HTR-8/SVneo (cell line): ENCODE data around the gene MRPS22.

Experiments used
- DNase-seq: peaks from one replicate; pipeline ENCODE4 v3.0.0; 2011; ENCODE audit warnings: low spot score, mixed read lengths; ENCODE audit not compliant: insufficient read length
- FAIRE-seq: peaks from 2 replicates; lab custom pipeline; 2011; peaks lifted over from hg19 to GRCh38; lab: Jason Lieb, UNC

The MRPS22 gene

GRCh38 chr3:139310474-139310933 is 33.3 kb upstream of the MRPS22 start:
- DNase-seq, result peak; percentile 60
- FAIRE-seq, result no peak

- DNase-seq, result no peak
- FAIRE-seq, result no peak
These were observed 32.3 kb upstream of the MRPS22 start for GRCh38 chr3:139311557-139311956.

- no peak for FAIRE-seq
- no peak for DNase-seq
These were observed 31.4 kb upstream of the MRPS22 start for GRCh38 chr3:139312416-139312815.

DNA sequence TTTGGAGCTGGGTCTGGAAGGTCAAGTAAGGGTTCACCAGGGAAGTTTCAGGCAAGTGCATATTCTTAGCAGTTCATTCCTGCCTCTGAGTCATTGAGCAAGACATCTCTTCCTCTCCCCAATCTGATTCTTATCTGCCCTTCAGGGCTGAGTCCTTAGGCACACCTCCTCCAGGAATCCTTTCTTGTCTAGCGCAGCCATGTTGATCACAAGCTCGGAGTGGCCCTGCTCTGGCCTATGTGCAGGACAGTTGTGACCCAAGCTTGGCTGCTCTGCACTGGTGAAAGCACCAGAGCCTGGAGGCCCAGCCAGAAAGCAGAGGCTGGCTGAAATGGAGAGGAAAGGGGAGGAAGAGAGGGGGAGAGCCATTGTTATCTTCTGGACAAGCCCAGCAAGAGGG is 30.9 kb upstream of the MRPS22 start:
- FAIRE-seq, result no peak
- peak; percentile 64 for DNase-seq

- no peak for FAIRE-seq
- no peak for DNase-seq
These were observed 29.9 kb upstream of the MRPS22 start for GRCh38 chr3:139313921-139314320.

GRCh38 chr3:139317215-139317614 is 26.6 kb upstream of the MRPS22 start:
- FAIRE-seq, result no peak
- DNase-seq, result no peak

GRCh38 chr3:139317660-139318430 is 26.0 kb upstream of the MRPS22 start:
- DNase-seq (no peak), FAIRE-seq (no peak)

- DNase-seq, result peak; percentile 32
- FAIRE-seq, result no peak
These were observed 25.4 kb upstream of the MRPS22 start for GRCh38 chr3:139318431-139318816.

DNA sequence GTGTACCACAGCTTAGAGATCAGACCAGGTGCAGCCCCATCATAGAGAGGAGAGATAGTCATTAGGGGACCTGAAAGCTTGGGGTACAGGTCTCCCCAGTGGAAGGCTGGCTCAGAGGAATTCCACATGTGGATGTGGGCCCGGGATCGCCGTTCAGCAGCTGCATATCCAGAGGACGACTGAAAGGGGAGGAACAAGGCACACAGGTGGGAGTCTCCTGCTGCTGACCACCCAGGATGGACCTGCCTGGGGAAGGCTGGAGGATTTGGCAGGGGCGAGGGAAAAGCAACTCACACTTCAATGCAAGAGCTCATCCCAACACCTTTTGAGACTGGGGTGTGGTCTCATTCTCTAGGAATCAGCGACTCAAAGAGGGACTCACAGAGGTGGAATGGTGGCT is 25.0 kb upstream of the MRPS22 start:
- FAIRE-seq, result no peak
- no peak for DNase-seq

GRCh38 chr3:139319428-139320402 is 24.1 kb upstream of the MRPS22 start:
- FAIRE-seq, result no peak

DNA sequence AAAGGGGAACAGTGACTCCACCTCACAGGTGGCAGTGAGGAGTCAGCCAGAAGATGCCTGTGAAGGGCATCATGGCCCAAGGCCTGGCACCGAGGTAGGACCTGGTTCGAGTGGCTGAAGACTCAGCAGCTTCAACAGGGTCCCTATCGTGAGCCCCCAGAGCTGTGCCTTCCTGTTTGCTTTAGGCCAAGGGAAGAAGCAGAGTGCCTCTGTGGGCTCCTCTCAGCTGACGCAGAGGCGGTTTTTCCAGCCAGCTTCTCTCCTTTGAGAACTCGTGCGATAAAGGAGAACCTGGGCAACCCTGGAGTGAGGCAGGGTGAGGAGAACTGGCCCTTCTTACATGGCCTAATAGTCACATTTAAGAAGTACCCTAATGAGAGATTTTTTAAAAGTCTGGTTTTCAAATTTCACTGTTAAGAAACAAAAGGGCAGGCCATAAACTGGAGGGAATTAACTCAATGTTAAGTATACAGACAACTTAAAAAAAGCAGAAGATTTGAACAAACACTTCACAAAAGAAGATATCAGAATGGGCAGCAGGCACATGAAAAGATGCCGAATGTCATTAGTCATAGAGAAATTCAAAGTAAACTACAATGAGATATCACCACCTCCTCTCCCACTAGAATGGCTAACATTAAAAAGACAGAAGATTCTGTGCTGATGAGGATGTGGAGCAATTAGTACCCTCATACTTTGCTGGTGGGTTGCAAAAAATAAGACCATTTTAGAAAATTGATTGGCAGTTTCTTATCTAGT is 23.1 kb upstream of the MRPS22 start:
- FAIRE-seq (no peak), DNase-seq (no peak)

More at GRCh38 chr3:139319428-139320402, 24.1 kb upstream of the MRPS22 start:
- no peak for DNase-seq

- FAIRE-seq (no peak), DNase-seq (no peak)
These were observed 21.5 kb upstream of the MRPS22 start for GRCh38 chr3:139322346-139322745.

- FAIRE-seq (no peak), DNase-seq (no peak)
These were observed 20.7 kb upstream of the MRPS22 start for GRCh38 chr3:139323146-139323545.

DNA sequence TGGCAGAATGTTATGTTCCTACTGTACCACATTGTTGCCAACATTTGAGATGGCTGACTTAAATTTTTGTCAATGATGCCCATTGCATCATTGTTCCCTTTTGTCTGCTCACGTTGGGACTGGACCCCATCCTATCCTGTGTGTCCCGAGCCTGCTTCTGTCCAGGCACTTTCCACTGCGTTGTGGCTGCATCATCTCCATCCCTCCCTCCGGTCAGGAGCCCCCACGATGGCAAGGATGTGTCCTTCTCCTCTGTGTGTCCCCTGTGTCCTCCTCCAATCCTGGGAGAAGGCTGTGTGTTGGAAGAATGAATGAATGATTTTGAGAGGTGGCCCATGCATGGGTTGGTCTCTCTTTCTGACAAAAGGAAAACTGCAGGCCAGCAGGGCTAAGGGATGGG is 19.4 kb upstream of the MRPS22 start:
- DNase-seq (no peak), FAIRE-seq (no peak)

GRCh38 chr3:139325551-139325950 is 18.3 kb upstream of the MRPS22 start:
- DNase-seq, result no peak
- FAIRE-seq, result no peak

GRCh38 chr3:139326131-139326530 is 17.7 kb upstream of the MRPS22 start:
- DNase-seq, result no peak
- FAIRE-seq, result no peak

- DNase-seq (no peak), FAIRE-seq (no peak)
These were observed 17.1 kb upstream of the MRPS22 start for GRCh38 chr3:139326707-139327106.

GRCh38 chr3:139327231-139327630 is 16.6 kb upstream of the MRPS22 start:
- DNase-seq (no peak), FAIRE-seq (no peak)

- DNase-seq (no peak), FAIRE-seq (no peak)
These were observed 16.0 kb upstream of the MRPS22 start for GRCh38 chr3:139327861-139328260.

- FAIRE-seq (no peak), DNase-seq (no peak)
These were observed 15.5 kb upstream of the MRPS22 start for GRCh38 chr3:139328356-139328755.
